OCI-LY3 (cell line): ENCODE results near the gene SLC13A3.

ENCODE experiments used
- CTCF ChIP-seq: fragments of 200-600, 300-600 bp; sonication (generic); IDR thresholded peaks from 2 replicates; pipeline ENCODE4 v1.5.1; 2014; ENCODE audit warnings: antibody characterized with exemption, low read length, low read depth
- EZH2phosphoT487 ChIP-seq: fragments of 200-600 bp; shearing (Covaris generic); IDR thresholded peaks from 2 replicates; pipeline ENCODE4 v1.6.1; 2018; ENCODE audit warnings: antibody characterized with exemption, mixed run types, low read depth

DNA sequence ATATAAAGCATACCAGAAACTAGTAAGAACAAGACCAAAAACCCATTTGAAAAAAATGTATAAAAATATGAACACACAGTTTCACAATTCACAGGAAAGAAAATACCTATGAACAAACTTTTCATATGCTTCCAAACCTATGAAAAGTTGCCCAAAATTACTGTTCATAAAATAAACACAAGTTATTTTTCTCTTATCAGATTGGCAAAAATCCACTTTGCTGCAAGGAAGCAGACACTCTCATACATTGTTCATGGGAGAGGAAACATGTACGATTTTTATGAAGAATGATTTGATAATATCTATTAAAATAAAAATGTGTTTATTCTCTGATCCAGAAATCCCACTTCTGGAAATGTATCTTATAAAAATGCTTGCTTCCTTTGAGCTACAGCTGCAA lies 60.8 kb downstream of the SLC13A3 start:
- no peak for TF ChIP-seq CTCF
- no peak for TF ChIP-seq EZH2phosphoT487
